Suprapubic skin (tissue), 4 donors: ENCODE results near the gene SH2D6. TPM values are rescaled to one million over a fixed set of nuclear protein-coding genes. Genes with fewer than 3 reads are reported as not detected.
A peak's percentile ranks its signal among the peaks of the same experiment; 100 is the strongest.

Experiments
- DNase-seq, 2 donors: peaks; one replicate each; pipeline ENCODE4 v3.0.0-alpha.2; 2019; ENCODE audit warnings: low spot score in 2 of 2
- H3K27ac ChIP-seq: fragments of 200-600 bp; sonication (generic); one replicate; pipeline ENCODE4 v1.5.1; 2019
- H3K27me3 ChIP-seq: fragments of 200-600 bp; sonication (generic); one replicate; pipeline ENCODE4 v1.5.1; 2019
- H3K36me3 ChIP-seq: fragments of 200-600 bp; sonication (generic); one replicate; pipeline ENCODE4 v1.5.1; 2019
- H3K4me1 ChIP-seq: fragments of 200-600 bp; sonication (generic); one replicate; pipeline ENCODE4 v1.5.1; 2019
- H3K4me3 ChIP-seq: fragments of 200-600 bp; sonication (generic); one replicate; pipeline ENCODE4 v1.5.1; 2019; ENCODE audit warnings: mild to moderate bottlenecking
- H3K9me3 ChIP-seq: fragments of 200-600 bp; sonication (generic); one replicate; pipeline ENCODE4 v1.5.1; 2019
- CTCF ChIP-seq, 2 donors: fragments of 200-600 bp in 1 of 2; fragments of 450-650 bp in 1 of 2; sonication (generic) in 1 of 2; IDR thresholded peaks; one replicate each; pipeline ENCODE4 v1.5.1; 2016 to 2019; ENCODE audit warnings: antibody characterized with exemption in 2 of 2, mild to moderate bottlenecking in 1 of 2, moderate library complexity in 1 of 2
- EP300 ChIP-seq: sonication (generic); formaldehyde crosslinking; IDR thresholded peaks from one replicate; pipeline ENCODE4 v1.6.1; 2017; ENCODE audit warnings: antibody characterized with exemption
- POLR2A ChIP-seq, 2 donors: fragments of 450-650 bp; IDR thresholded peaks; one replicate each; pipeline ENCODE4 v1.6.1; 2017; ENCODE audit warnings: antibody characterized with exemption in 2 of 2, mild to moderate bottlenecking in 2 of 2, moderate library complexity in 2 of 2
- POLR2AphosphoS5 ChIP-seq, 3 donors: sonication (generic); formaldehyde crosslinking; IDR thresholded peaks; one replicate each; pipeline ENCODE4 v1.6.1; 2017; ENCODE audit warnings: antibody characterized with exemption in 3 of 3
- WGBS: methylation state at CpG from one replicate; pipeline ENCODE4 v1.1.5; 2018; 5-methylcytosine and 5-hydroxymethylcytosine counted together
- total RNA-seq, 4 donors: library from RNA; depleted of rRNA; stranded (reverse); fragments of >200 nt; gene quantifications; one replicate each; pipeline ENCODE4 v1.1.0, GENCODE V29; 2016

The SH2D6 gene
- total RNA-seq, 4 donors from 2014 or later, result not detected

GRCh38 chr2:85449214-85449588 is 30.7 kb downstream of the SH2D6 start:
- no peak for TF ChIP-seq EP300
- TF ChIP-seq POLR2AphosphoS5 (IDR thresholded peaks at IDR 0.05), result no peak
- TF ChIP-seq POLR2A (IDR thresholded peaks at IDR 0.05), result no peak
- TF ChIP-seq CTCF (IDR thresholded peaks at IDR 0.05), result no peak
- no peak overlapping the region for H3K4me3 ChIP-seq

GRCh38 chr2:85452237-85452636 is 33.7 kb downstream of the SH2D6 start:
- H3K4me1 ChIP-seq, result no peaks in the 10 kb centered on the region
- H3K4me3 ChIP-seq, result no peak overlapping the region
- no peak for DNase-seq
- no peaks in the 10 kb centered on the region for H3K9me3 ChIP-seq
- 76% methylated on average over 1 of the region's 1 CpG for WGBS
- TF ChIP-seq CTCF (IDR thresholded peaks at IDR 0.05), result no peak
- no peak for TF ChIP-seq EP300
- TF ChIP-seq POLR2AphosphoS5 (IDR thresholded peaks at IDR 0.05), result no peak
- no peak for TF ChIP-seq POLR2A (IDR thresholded peaks at IDR 0.05)
- H3K27ac ChIP-seq, result no peak overlapping the region
- no peaks in the 10 kb centered on the region for H3K36me3 ChIP-seq
- H3K27me3 ChIP-seq, result no peaks in the 10 kb centered on the region

More at GRCh38 chr2:85449214-85449588, 30.7 kb downstream of the SH2D6 start:
- no peak for DNase-seq
- no peaks in the 10 kb centered on the region for H3K36me3 ChIP-seq
- H3K4me1 ChIP-seq, result peaks cover 14% of the 10 kb centered on the region
- no peaks in the 10 kb centered on the region for H3K9me3 ChIP-seq
- WGBS, result 96% methylated on average over 7 of the region's 7 CpGs
- H3K27ac ChIP-seq, result peak overlapping the region; percentile 32
- H3K27me3 ChIP-seq, result no peaks in the 10 kb centered on the region

GRCh38 chr2:85453571-85453970 is 35.1 kb downstream of the SH2D6 start:
- H3K27me3 ChIP-seq, result no peaks in the 10 kb centered on the region
- H3K9me3 ChIP-seq, result no peaks in the 10 kb centered on the region
- no peak overlapping the region for H3K4me3 ChIP-seq
- no peaks in the 10 kb centered on the region for H3K36me3 ChIP-seq
- TF ChIP-seq EP300, result no peak
- no peak for TF ChIP-seq POLR2A (IDR thresholded peaks at IDR 0.05)
- TF ChIP-seq POLR2AphosphoS5 (IDR thresholded peaks at IDR 0.05), result no peak
- TF ChIP-seq CTCF (IDR thresholded peaks at IDR 0.05), result no peak
- H3K4me1 ChIP-seq, result peaks cover 11% of the 10 kb centered on the region
- no peak for DNase-seq
- no peak overlapping the region for H3K27ac ChIP-seq
- 95% methylated on average over 7 of the region's 7 CpGs for WGBS

- Histone ChIP-seq H3K4me1 (peaks cover 11% of the 10 kb centered on the region), H3K9me3 (no peaks in the 10 kb centered on the region), H3K36me3 (no peaks in the 10 kb centered on the region), H3K4me3 (no peak overlapping the region), H3K27me3 (no peaks in the 10 kb centered on the region), H3K27ac (no peak overlapping the region)
- WGBS, result 75% methylated on average over 1 of the region's 1 CpG
- no peak for TF ChIP-seq EP300
- no peak for TF ChIP-seq CTCF (IDR thresholded peaks at IDR 0.05)
- TF ChIP-seq POLR2A (IDR thresholded peaks at IDR 0.05), result no peak
- no peak for DNase-seq
Measured at GRCh38 chr2:85455552-85456090, 37.1 kb downstream of the SH2D6 start.

- Histone ChIP-seq H3K36me3 (no peaks in the 10 kb centered on the region), H3K4me1 (peaks cover 11% of the 10 kb centered on the region), H3K4me3 (no peak overlapping the region), H3K27ac (no peak overlapping the region), H3K27me3 (no peaks in the 10 kb centered on the region), H3K9me3 (no peaks in the 10 kb centered on the region)
- no peak for TF ChIP-seq POLR2AphosphoS5 (IDR thresholded peaks at IDR 0.05)
- no peak for TF ChIP-seq CTCF (IDR thresholded peaks at IDR 0.05)
- TF ChIP-seq POLR2A (IDR thresholded peaks at IDR 0.05), result no peak
- TF ChIP-seq EP300, result no peak
- no peak for DNase-seq
- WGBS, result 79% methylated on average over 5 of the region's 5 CpGs
Measured at GRCh38 chr2:85457043-85457442, 38.5 kb downstream of the SH2D6 start.
